Measurements from ENCODE around the gene HSPH1.

Gene HSPH1

GRCh38 chr13:31175847-31176532, 14.3 kb upstream of the HSPH1 start:
- no peak for DNase-seq

- no peak for DNase-seq
These were observed 12.3 kb upstream of the HSPH1 start for GRCh38 chr13:31174018-31174417.

GRCh38 chr13:31172535-31172934, 10.8 kb upstream of the HSPH1 start:
- no peak for DNase-seq

GRCh38 chr13:31172001-31172400, 10.3 kb upstream of the HSPH1 start:
- no peak for DNase-seq

- DNase-seq, result no peak
These were observed 7.0 kb upstream of the HSPH1 start for GRCh38 chr13:31168736-31169135.

- no peak for DNase-seq
These were observed 6.5 kb upstream of the HSPH1 start for GRCh38 chr13:31168166-31168565.

GRCh38 chr13:31167490-31167889, 5.8 kb upstream of the HSPH1 start:
- DNase-seq, result no peak

GRCh38 chr13:31166591-31166990, 4.9 kb upstream of the HSPH1 start:
- no peak for DNase-seq

- DNase-seq, result peak; percentile 95
These were observed 676 bp upstream of the HSPH1 start for GRCh38 chr13:31162151-31163008.

GRCh38 chr13:31160857-31161556, 697 bp downstream of the HSPH1 start:
- DNase-seq, result peak; percentile 61

- DNase-seq, result no peak
These were observed 2.4 kb downstream of the HSPH1 start for GRCh38 chr13:31159306-31159705.

GRCh38 chr13:31154939-31155338, 6.8 kb downstream of the HSPH1 start:
- DNase-seq, result no peak

GRCh38 chr13:31151837-31152236, 9.9 kb downstream of the HSPH1 start:
- DNase-seq, result no peak

GRCh38 chr13:31150315-31150985, 11.3 kb downstream of the HSPH1 start:
- no peak for DNase-seq

- no peak for DNase-seq
These were observed 12.1 kb downstream of the HSPH1 start for GRCh38 chr13:31149604-31150003.

- DNase-seq, result no peak
These were observed 16.3 kb downstream of the HSPH1 start for GRCh38 chr13:31145417-31145816.

GRCh38 chr13:31138515-31138914, 23.2 kb downstream of the HSPH1 start:
- no peak for DNase-seq

- DNase-seq, result no peak
These were observed 25.0 kb downstream of the HSPH1 start for GRCh38 chr13:31136724-31137123.

- no peak for DNase-seq
These were observed 27.5 kb downstream of the HSPH1 start for GRCh38 chr13:31134039-31134711.

- DNase-seq, result no peak
These were observed 28.1 kb downstream of the HSPH1 start for GRCh38 chr13:31133621-31134020.

GRCh38 chr13:31131470-31131961, 30.2 kb downstream of the HSPH1 start:
- no peak for DNase-seq

GRCh38 chr13:31129419-31129818, 32.3 kb downstream of the HSPH1 start:
- DNase-seq, result no peak

All from stimulated activated naive CD4-positive, alpha-beta T cell treated with Interleukin-2 at 50 U/mL for 16 hours (primary cell).